Measurements from ENCODE around the gene NDST1. TPM values are rescaled to one million over a fixed set of nuclear protein-coding genes. Genes with fewer than 3 reads are reported as not detected.
A peak's percentile ranks its signal among the peaks of the same experiment; 100 is the strongest.

NDST1 gene
- total and polyA plus RNA-seq, 10 of the 15 experiments (the other 5 are each of a cell fraction or from before 2014, with no cell fraction given) = 0.20 to 53.5 (median 12.9) TPM

- Histone ChIP-seq H3K79me2 (ENCODE audit: control insufficient read depth, insufficient read depth, low read length) (no peaks in the 10 kb centered on the region), H3K9ac (ENCODE audit: control insufficient read depth, insufficient read depth, low read length) (no peak overlapping the region), H3K9me3 (replicated peaks; ENCODE audit: control insufficient read depth, insufficient read depth, low read length) (no peaks in the 10 kb centered on the region), H3K27ac (ENCODE audit: control insufficient read depth, insufficient read depth) (no peak overlapping the region), H3K27me3 (replicated peaks in 1 of 2; ENCODE audit: control insufficient read depth in 2 of 2, insufficient read depth in 2 of 2, low read length in 1 of 2) (no peaks in the 10 kb centered on the region), H3K4me1 (ENCODE audit: control insufficient read depth, insufficient read depth, low read length) (no peaks in the 10 kb centered on the region), H3K4me3 (no peak overlapping the region), H2AFZ (ENCODE audit: control insufficient read depth, low read depth, low read length) (no peak overlapping the region), H3K36me3 (ENCODE audit: control insufficient read depth in 2 of 2, insufficient read depth in 2 of 2, low read length in 1 of 2) (peaks cover 9 to 29% of the 10 kb centered on the region in 2 experiments), H4K20me1 (ENCODE audit: control insufficient read depth, insufficient read depth) (no peaks in the 10 kb centered on the region), H3K4me2 (ENCODE audit: control insufficient read depth, insufficient read depth) (no peak overlapping the region)
- RAD21 ChIA-PET (ENCODE audit: unreplicated experiment) = interaction anchor here (0.8 to 3.4 kb wide), 5 partner anchors 13 to 95 kb away, joined by 3 to 62 read pairs (median 5); no protein-coding TSS in a partner anchor
- CTCF ChIA-PET = interaction anchor here (0.6 to 10.3 kb wide), 33 partner anchors 8 to 307 kb away, joined by 3 to 229 read pairs (median 3); partner anchors contain the start of genes RBM22 and RPS14
- in situ Hi-C loops (cut with MboI) (loop anchor here (5.0 kb wide), 1 partner anchor 82 kb away; no protein-coding TSS in a partner anchor), intact Hi-C loops (cut with micrococcal nuclease; ENCODE audit: unreplicated experiment) (loop anchor here (1.0 to 2.0 kb wide), 2 partner anchors 58 to 85 kb away; no protein-coding TSS in a partner anchor)
- SMC1A ChIA-PET (ENCODE audit: uncharacterized antibody, unreplicated experiment) = interaction anchor here (0.7 to 2.6 kb wide), 9 partner anchors 15 to 113 kb away, joined by 3 to 25 read pairs (median 6); no protein-coding TSS in a partner anchor
- WGBS (ENCODE audit: insufficient coverage, insufficient replicate concordance, low lambda C conversion rate, missing lambda C conversion rate) = 13% methylated on average over 8 of the region's 8 CpGs
- no TSS peak for BruUV-seq (replicated peaks)
- peak; percentile 17 for DNase-seq (ENCODE audit: low read depth, low spot score)
- POLR2A ChIA-PET = interaction anchor here (1.0 to 1.3 kb wide), 2 partner anchors 84 to 86 kb away, joined by 3 read pairs; no protein-coding TSS in a partner anchor
- ATAC-seq = peak; percentile 100
- peak; percentile 82 for FAIRE-seq
- TF ChIP-seq NFYB (IDR thresholded peaks at IDR 0.05; ENCODE audit: insufficient read depth, low read depth, low read length) (no peak), EED (IDR thresholded peaks at IDR 0.05; ENCODE audit: low read depth) (no peak; the same call in 1 of the 2 replicates), LARP7 (IDR thresholded peaks at IDR 0.05) (0 out of 2 replicates have a peak, but pooled peaks have one; percentile 32), BRCA1 (IDR thresholded peaks at IDR 0.05; ENCODE audit: low read depth, low read length) (no peak), POLR2AphosphoS2 (IDR thresholded peaks at IDR 0.05; ENCODE audit: low read depth, low read length) (no peak), SUZ12 (IDR thresholded peaks at IDR 0.05; ENCODE audit: unreplicated experiment) (no peak), NFYA (IDR thresholded peaks at IDR 0.05; ENCODE audit: borderline replicate concordance, low read depth, low read length) (no peak), ZBTB11 (CRISPR knock-in tag; IDR thresholded peaks at IDR 0.05) (no peak), GABPA (IDR thresholded peaks at IDR 0.05; ENCODE audit: low read depth) (no peak), ASH2L (IDR thresholded peaks at IDR 0.05; ENCODE audit: borderline replicate concordance, low read depth) (no peak), FOXM1 (IDR thresholded peaks at IDR 0.05; ENCODE audit: low read depth, low read length) (0 out of 2 replicates have a peak, but pooled peaks have one; percentile 29), PML (IDR thresholded peaks at IDR 0.05; ENCODE audit: low read length) (no peak), MEF2B (IDR thresholded peaks at IDR 0.05; ENCODE audit: partially characterized antibody, poor library complexity, severe bottlenecking) (peak; percentile 45), HDGF (IDR thresholded peaks at IDR 0.05) (no peak), PBX3 (IDR thresholded peaks at IDR 0.05; ENCODE audit: insufficient replicate concordance, low read depth, low read length) (no peak), ZNF274 (IDR thresholded peaks at IDR 0.05; ENCODE audit: insufficient read depth, insufficient read length) (no peak)
Observed at GRCh38 chr5:150544611-150545219, 36.8 kb downstream of the NDST1 start.

Measured in GM12878 (cell line).